CD14-positive monocyte (primary cell): ENCODE results near the gene GRID1. TPM values are rescaled to one million over a fixed set of nuclear protein-coding genes. Genes with fewer than 3 reads are reported as not detected.

Source experiments
- DNase-seq, 3 donors: peaks; one replicate each; pipeline ENCODE4 v3.0.0-alpha.2; 2011 to 2022
- H2AFZ ChIP-seq: 2 replicates; pipeline ENCODE4 v1.6.0; 2012; ENCODE audit warnings: mild to moderate bottlenecking, low read depth, low read length, inconsistent platforms; ENCODE audit not compliant: insufficient read depth, poor library complexity, severe bottlenecking
- H3K27ac ChIP-seq, 2 donors: 1 replicate in 1 of 2; 2 replicates in 1 of 2; pipeline ENCODE4 v1.5.1; 2012 to 2013; ENCODE audit warnings: low read length in 2 of 2, control low read depth in 1 of 2, inconsistent platforms in 1 of 2, low read depth in 1 of 2, mild to moderate bottlenecking in 1 of 2
- H3K27me3 ChIP-seq, 2 donors: one replicate each; pipeline versions ENCODE4 v1.6.0 to v1.6.1; 2011 to 2013; ENCODE audit warnings: low read length in 2 of 2; ENCODE audit not compliant: control insufficient read depth in 2 of 2, insufficient read depth in 2 of 2
- H3K36me3 ChIP-seq, 2 donors: replicated peaks in 1 of 2; 1 replicate in 1 of 2; 2 replicates in 1 of 2; pipeline versions ENCODE4 v1.5.1 to v1.6.1; 2012 to 2013; ENCODE audit warnings: low read length in 2 of 2, control low read depth in 1 of 2, inconsistent platforms in 1 of 2, mild to moderate bottlenecking in 1 of 2; ENCODE audit not compliant: insufficient read depth in 2 of 2, control insufficient read depth in 1 of 2
- H3K4me1 ChIP-seq, 2 donors: 1 replicate in 1 of 2; 2 replicates in 1 of 2; pipeline versions ENCODE4 v1.5.1 to v1.6.1; 2012 to 2013; ENCODE audit warnings: low read length in 2 of 2, control low read depth in 1 of 2, inconsistent platforms in 1 of 2, mild to moderate bottlenecking in 1 of 2, moderate library complexity in 1 of 2; ENCODE audit not compliant: insufficient read depth in 2 of 2, control insufficient read depth in 1 of 2
- H3K4me2 ChIP-seq: replicated peaks from 2 replicates; pipeline ENCODE3; 2012; ENCODE audit warnings: low read length, moderate library complexity, mild to moderate bottlenecking; ENCODE audit not compliant: poor library complexity, severe bottlenecking; ENCODE audit errors: extremely low read depth
- H3K4me3 ChIP-seq, 3 experiments: fragments of 200-600 bp in 1 of 3; sonication (generic) in 1 of 3; replicated peaks in 1 of 3; 1 replicate in 2 of 3; 2 replicates in 1 of 3; pipeline ENCODE4 v1.5.1; 2011 to 2013; ENCODE audit warnings: low read length in 3 of 3, mild to moderate bottlenecking in 3 of 3, control low read depth in 2 of 3, low read depth in 2 of 3, inconsistent platforms in 1 of 3, moderate library complexity in 1 of 3
- H3K79me2 ChIP-seq: 2 replicates; pipeline ENCODE4 v1.6.0; 2012; ENCODE audit warnings: mild to moderate bottlenecking, control low read depth, inconsistent platforms, low read length, moderate library complexity; ENCODE audit not compliant: insufficient read depth
- H3K9ac ChIP-seq: 2 replicates; pipeline ENCODE4 v1.6.0; 2017; ENCODE audit warnings: low read length, mild to moderate bottlenecking; ENCODE audit not compliant: insufficient read depth, poor library complexity, severe bottlenecking
- H3K9me3 ChIP-seq, 2 donors: replicated peaks in 1 of 2; 1 replicate in 1 of 2; 2 replicates in 1 of 2; pipeline versions ENCODE4 v1.5.1 to v1.6.1; 2012 to 2013; ENCODE audit warnings: low read length in 2 of 2, control low read depth in 1 of 2; ENCODE audit not compliant: control insufficient read depth in 1 of 2, insufficient read depth in 1 of 2
- H4K20me1 ChIP-seq: 2 replicates; pipeline ENCODE4 v1.6.0; 2012; ENCODE audit warnings: mild to moderate bottlenecking, low read length, control low read depth, moderate library complexity; ENCODE audit not compliant: insufficient read depth
- H3K27ac Mint-ChIP-seq, 7 donors: one replicate each; pipeline ENCODE4 v1.8.0; 2020; ENCODE audit warnings: mild to moderate bottlenecking in 7 of 7, mixed read lengths in 7 of 7, moderate library complexity in 6 of 7, inconsistent platforms in 2 of 7
- H3K27me3 Mint-ChIP-seq, 3 donors: one replicate each; pipeline ENCODE4 v1.8.0; 2021 to 2022; ENCODE audit warnings: low read depth in 3 of 3, mild to moderate bottlenecking in 3 of 3, mixed read lengths in 3 of 3, moderate library complexity in 3 of 3, inconsistent platforms in 1 of 3
- H3K36me3 Mint-ChIP-seq, 2 donors: one replicate each; pipeline ENCODE4 v1.8.0; 2020; ENCODE audit warnings: mixed read lengths in 2 of 2, inconsistent platforms in 1 of 2, mild to moderate bottlenecking in 1 of 2
- H3K4me1 Mint-ChIP-seq: one replicate; pipeline ENCODE4 v1.8.0; 2020; ENCODE audit warnings: mild to moderate bottlenecking, mixed read lengths
- H3K4me3 Mint-ChIP-seq, 2 donors: one replicate each; pipeline ENCODE4 v1.8.0; 2020; ENCODE audit warnings: mild to moderate bottlenecking in 2 of 2, mixed read lengths in 2 of 2, moderate library complexity in 1 of 2
- H3K9me3 Mint-ChIP-seq, 7 donors: one replicate each; pipeline ENCODE4 v1.8.0; 2020 to 2022; ENCODE audit warnings: mixed read lengths in 7 of 7, mild to moderate bottlenecking in 6 of 7, moderate library complexity in 6 of 7, inconsistent platforms in 2 of 7
- WGBS: methylation state at CpG from one replicate; pipeline ENCODE4 v1.1.5; 2013; ENCODE audit warnings: missing lambda C conversion rate; ENCODE audit not compliant: insufficient coverage; 5-methylcytosine and 5-hydroxymethylcytosine counted together
- intact Hi-C, 2 donors: fragments of 100-400 bp; cut with micrococcal nuclease; formaldehyde crosslinking; loops; one replicate each; pipeline versions ENCODE4 v1.15.0 to v1.15.1; 2023
- polyA plus RNA-seq, 3 donors: library from polyadenylated mRNA; depleted of rRNA in 1 of 3; unstranded in 2 of 3; stranded (reverse) in 1 of 3; fragments of 300-500 nt in 2 of 3; fragments of >200 nt in 1 of 3; fragmentation: Illumina TruSeq in 2 of 3; gene quantifications; 1 replicate in 2 of 3; 2 replicates in 1 of 3; pipeline ENCODE4 v1.2.3, GENCODE V29; 2012 to 2021
- TF ChIP-seq, protein P1 (sequence below): fragments of 200-600 bp; IDR thresholded peaks from one replicate; pipeline ENCODE4 v1.8.0; 2022; ENCODE audit warnings: antibody characterized with exemption, mild to moderate bottlenecking

Gene GRID1
- polyA plus RNA-seq, 3 donors: not detected

DNA sequence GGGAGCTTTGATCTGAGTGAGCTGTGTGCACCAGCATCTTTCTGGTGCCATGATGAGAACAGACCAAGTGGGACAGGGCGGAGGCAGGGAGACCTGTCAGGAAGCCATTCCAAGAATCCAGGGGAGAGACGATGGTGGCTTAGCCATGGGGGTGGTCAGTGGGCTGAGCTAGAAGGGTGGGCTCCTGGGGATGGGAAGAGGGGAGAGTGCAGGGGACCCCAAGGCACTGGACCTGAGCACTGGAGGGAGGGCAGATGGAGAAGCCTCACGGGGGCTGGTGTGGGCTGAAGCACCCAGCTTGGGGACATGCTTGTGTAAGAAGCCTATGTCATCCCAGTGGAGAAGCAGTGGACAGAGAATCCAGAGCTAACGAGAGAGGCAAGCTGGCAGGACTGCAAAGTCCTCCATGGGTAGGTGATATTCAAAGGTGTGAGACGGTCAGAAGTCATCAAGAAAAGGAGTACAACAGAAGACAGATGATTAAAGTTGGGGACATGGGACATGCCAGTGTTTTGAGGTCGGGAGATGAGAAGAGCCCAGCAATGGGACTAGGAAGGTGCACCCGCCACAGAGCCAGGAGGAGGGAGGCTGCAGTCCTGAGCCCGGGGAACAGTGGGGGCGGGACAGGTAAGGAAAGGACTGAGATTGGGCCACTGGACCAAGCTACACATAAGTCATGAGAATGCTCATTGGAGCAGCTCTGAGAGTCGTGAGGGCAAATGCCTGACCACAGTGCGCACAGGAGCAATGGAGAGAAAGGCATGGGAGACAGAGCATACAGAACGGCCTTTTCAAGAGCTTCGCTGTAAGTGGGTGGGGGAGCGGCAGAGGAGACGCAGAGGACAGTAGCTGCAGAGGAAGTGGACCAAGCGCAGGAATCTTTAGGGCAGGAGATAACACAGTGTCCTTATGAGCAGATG is 72.0 kb downstream of the GRID1 start:
- no peaks in the 10 kb centered on the region for H3K36me3 Mint-ChIP-seq
- H3K4me3 Mint-ChIP-seq: no peak overlapping the region
- H3K4me3 ChIP-seq: no peak overlapping the region
- TF ChIP-seq, protein P1, sequence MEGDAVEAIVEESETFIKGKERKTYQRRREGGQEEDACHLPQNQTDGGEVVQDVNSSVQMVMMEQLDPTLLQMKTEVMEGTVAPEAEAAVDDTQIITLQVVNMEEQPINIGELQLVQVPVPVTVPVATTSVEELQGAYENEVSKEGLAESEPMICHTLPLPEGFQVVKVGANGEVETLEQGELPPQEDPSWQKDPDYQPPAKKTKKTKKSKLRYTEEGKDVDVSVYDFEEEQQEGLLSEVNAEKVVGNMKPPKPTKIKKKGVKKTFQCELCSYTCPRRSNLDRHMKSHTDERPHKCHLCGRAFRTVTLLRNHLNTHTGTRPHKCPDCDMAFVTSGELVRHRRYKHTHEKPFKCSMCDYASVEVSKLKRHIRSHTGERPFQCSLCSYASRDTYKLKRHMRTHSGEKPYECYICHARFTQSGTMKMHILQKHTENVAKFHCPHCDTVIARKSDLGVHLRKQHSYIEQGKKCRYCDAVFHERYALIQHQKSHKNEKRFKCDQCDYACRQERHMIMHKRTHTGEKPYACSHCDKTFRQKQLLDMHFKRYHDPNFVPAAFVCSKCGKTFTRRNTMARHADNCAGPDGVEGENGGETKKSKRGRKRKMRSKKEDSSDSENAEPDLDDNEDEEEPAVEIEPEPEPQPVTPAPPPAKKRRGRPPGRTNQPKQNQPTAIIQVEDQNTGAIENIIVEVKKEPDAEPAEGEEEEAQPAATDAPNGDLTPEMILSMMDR: no peak
- no peaks in the 10 kb centered on the region for H3K9me3 ChIP-seq
- no peaks in the 10 kb centered on the region for H3K79me2 ChIP-seq
- no peak overlapping the region for H3K27ac ChIP-seq
- no peak overlapping the region for H3K27ac Mint-ChIP-seq
- 90% methylated on average over 11 of the region's 16 CpGs for WGBS
- intact Hi-C loops: no loop called here
- H4K20me1 ChIP-seq: no peaks in the 10 kb centered on the region
- no peaks in the 10 kb centered on the region for H3K27me3 ChIP-seq
- H3K9ac ChIP-seq: no peak overlapping the region
- no peaks in the 10 kb centered on the region for H3K36me3 ChIP-seq
- H3K4me2 ChIP-seq: no peak overlapping the region
- H3K4me1 Mint-ChIP-seq: no peaks in the 10 kb centered on the region
- H3K27me3 Mint-ChIP-seq: peaks cover 2 to 4% (median 3%) of the 10 kb centered on the region in 3 donors
- DNase-seq: no peak
- H2AFZ ChIP-seq: no peak overlapping the region
- H3K4me1 ChIP-seq: no peaks in the 10 kb centered on the region
- H3K9me3 Mint-ChIP-seq: no peaks in the 10 kb centered on the region

DNA sequence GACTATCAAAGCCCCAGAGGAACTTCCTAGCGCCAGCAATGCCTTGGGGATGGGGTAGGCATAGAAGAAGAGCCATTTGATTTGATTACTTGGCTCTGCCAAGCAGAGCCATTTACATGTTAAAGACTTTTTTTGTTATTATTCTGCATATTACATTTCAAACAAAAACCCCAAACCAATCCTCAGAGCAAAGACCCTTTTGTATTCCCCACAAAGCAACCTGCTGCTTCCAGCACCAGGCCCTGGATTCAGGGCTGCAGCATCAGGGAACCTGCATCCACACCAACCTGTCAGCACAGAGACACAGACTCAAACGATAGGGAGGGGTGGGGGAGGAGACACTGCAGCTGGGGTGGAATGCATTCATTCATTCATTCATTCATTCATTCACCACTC is 73.2 kb downstream of the GRID1 start:
- H3K27ac Mint-ChIP-seq: no peak overlapping the region
- no peak overlapping the region for H3K4me3 Mint-ChIP-seq

More for the DNA sequence above, 73.2 kb downstream of the GRID1 start:
- Mint-ChIP-seq H3K36me3 (no peaks in the 10 kb centered on the region), H3K27me3 (peaks cover 2 to 4% (median 3%) of the 10 kb centered on the region in 3 donors), H3K9me3 (no peaks in the 10 kb centered on the region), H3K4me1 (no peaks in the 10 kb centered on the region)
- no peaks in the 10 kb centered on the region for H3K4me1 ChIP-seq
- TF ChIP-seq, protein P1: no peak
- no peak overlapping the region for H2AFZ ChIP-seq
- H3K4me3 ChIP-seq: no peak overlapping the region
- H3K4me2 ChIP-seq: no peak overlapping the region
- no peak for DNase-seq
- H3K27me3 ChIP-seq: no peaks in the 10 kb centered on the region
- no peaks in the 10 kb centered on the region for H3K36me3 ChIP-seq
- no peak overlapping the region for H3K27ac ChIP-seq
- no peaks in the 10 kb centered on the region for H3K79me2 ChIP-seq
- no CpG with 5 or more reads among the region's 2 CpGs for WGBS
- intact Hi-C loops: no loop called here
- no peaks in the 10 kb centered on the region for H4K20me1 ChIP-seq
- no peaks in the 10 kb centered on the region for H3K9me3 ChIP-seq
- H3K9ac ChIP-seq: no peak overlapping the region
